Lower leg skin (tissue), 4 donors: ENCODE data around the gene EFCAB8. TPM values are rescaled to one million over a fixed set of nuclear protein-coding genes. Genes with fewer than 3 reads are reported as not detected.

Source experiments
- DNase-seq, 2 donors: peaks; one replicate each; pipeline ENCODE4 v3.0.0-alpha.2; 2019; ENCODE audit warnings: low spot score in 2 of 2
- H3K4me3 ChIP-seq: fragments of 200-600 bp; sonication (generic); 2 replicates; pipeline ENCODE4 v1.5.1; 2017; ENCODE audit warnings: mild to moderate bottlenecking, low read depth; ENCODE audit not compliant: poor library complexity, severe bottlenecking
- POLR2A ChIP-seq, 2 donors: fragments of 450-650 bp; IDR thresholded peaks; one replicate each; pipeline ENCODE4 v1.6.1; 2016 to 2017; ENCODE audit warnings: antibody characterized with exemption in 2 of 2, mild to moderate bottlenecking in 1 of 2, moderate library complexity in 1 of 2
- WGBS, 2 donors: methylation state at CpG; one replicate each; pipeline ENCODE4 v1.1.5; 2018; 5-methylcytosine and 5-hydroxymethylcytosine counted together
- intact Hi-C: fragments of 100-400 bp; cut with DNase I; formaldehyde crosslinking; loops from one replicate; pipeline ENCODE4 v1.15.0; 2023; ENCODE audit warnings: low total_unique reads
- total RNA-seq, 4 donors: library from RNA; depleted of rRNA; stranded (reverse); fragments of >200 nt; gene quantifications; one replicate each; pipeline ENCODE4 v1.1.0, GENCODE V29; 2016
- TF ChIP-seq, protein P1 (sequence below), 3 donors: fragments of 450-650 bp; IDR thresholded peaks; one replicate each; pipeline ENCODE4 v1.5.1; 2016; ENCODE audit warnings: antibody characterized with exemption in 3 of 3, mild to moderate bottlenecking in 3 of 3, moderate library complexity in 2 of 3

EFCAB8 gene
- total RNA-seq, 4 donors from 2014 or later, result not detected

DNA sequence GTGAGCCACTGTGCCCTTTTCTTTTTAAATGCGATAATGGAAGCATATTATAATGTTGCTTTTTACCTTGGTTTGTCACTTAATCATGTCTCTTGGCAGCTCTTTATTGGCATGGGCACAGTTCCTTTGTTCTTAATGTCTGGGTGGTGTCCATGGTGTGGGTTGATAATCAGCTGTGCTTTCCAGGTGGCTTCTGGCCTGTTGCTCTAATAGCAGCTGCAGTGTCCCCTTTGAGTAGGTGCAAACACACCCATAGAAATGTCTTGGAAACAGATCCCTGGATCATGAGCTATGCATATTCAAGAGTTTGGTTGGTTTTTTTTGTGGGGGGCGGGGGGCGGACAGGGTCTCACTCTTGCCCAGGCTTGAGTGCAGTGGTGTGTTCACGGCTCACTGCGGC is 29.9 kb downstream of the EFCAB8 start:
- DNase-seq, result no peak
- no peak overlapping the region for H3K4me3 ChIP-seq
- intact Hi-C loops, result loop anchor here (10.0 kb wide), 1 partner anchor 104 kb away; no protein-coding TSS in a partner anchor
- WGBS, 2 donors, result 63 to 78% methylated on average over 5 of the region's 5 CpGs
- TF ChIP-seq POLR2A (IDR thresholded peaks at IDR 0.05), result no peak
- TF ChIP-seq, protein P1, sequence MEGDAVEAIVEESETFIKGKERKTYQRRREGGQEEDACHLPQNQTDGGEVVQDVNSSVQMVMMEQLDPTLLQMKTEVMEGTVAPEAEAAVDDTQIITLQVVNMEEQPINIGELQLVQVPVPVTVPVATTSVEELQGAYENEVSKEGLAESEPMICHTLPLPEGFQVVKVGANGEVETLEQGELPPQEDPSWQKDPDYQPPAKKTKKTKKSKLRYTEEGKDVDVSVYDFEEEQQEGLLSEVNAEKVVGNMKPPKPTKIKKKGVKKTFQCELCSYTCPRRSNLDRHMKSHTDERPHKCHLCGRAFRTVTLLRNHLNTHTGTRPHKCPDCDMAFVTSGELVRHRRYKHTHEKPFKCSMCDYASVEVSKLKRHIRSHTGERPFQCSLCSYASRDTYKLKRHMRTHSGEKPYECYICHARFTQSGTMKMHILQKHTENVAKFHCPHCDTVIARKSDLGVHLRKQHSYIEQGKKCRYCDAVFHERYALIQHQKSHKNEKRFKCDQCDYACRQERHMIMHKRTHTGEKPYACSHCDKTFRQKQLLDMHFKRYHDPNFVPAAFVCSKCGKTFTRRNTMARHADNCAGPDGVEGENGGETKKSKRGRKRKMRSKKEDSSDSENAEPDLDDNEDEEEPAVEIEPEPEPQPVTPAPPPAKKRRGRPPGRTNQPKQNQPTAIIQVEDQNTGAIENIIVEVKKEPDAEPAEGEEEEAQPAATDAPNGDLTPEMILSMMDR (IDR thresholded peaks at IDR 0.05), result no peak

DNA sequence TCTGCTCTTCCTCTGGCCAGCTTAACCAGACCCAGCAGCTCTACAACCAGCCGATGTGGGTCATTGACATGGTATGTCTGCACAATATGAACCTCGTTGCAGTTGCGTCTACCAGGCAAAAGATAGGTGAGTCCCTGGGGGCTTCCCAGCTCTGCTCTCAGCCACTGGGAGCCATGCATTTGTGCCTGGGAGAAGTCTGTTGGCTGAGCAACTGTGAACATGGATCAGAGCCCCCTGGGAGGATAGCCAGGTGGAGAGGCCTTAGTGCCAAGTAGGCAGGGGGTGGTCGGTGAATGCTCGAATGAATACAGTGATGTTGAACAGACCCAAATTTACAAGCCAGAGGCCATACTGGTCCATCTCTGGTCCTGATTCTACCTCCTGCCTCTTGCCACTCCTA is 30.6 kb downstream of the EFCAB8 start:
- WGBS, 2 donors, result 71 to 78% methylated on average over 5 of the region's 5 CpGs
- intact Hi-C loops, result loop anchor here (10.0 kb wide), 1 partner anchor 104 kb away; no protein-coding TSS in a partner anchor
- TF ChIP-seq, protein P1 (IDR thresholded peaks at IDR 0.05), result no peak
- H3K4me3 ChIP-seq, result no peak overlapping the region
- no peak for DNase-seq

GRCh38 chr20:32891491-32891890 is 32.8 kb downstream of the EFCAB8 start:
- 93 to 95% methylated on average over 8 of the region's 8 CpGs for WGBS, 2 donors
- no peak for DNase-seq
- intact Hi-C loops, result no loop called here
- H3K4me3 ChIP-seq, result no peak overlapping the region
- TF ChIP-seq POLR2A (IDR thresholded peaks at IDR 0.05), result no peak

GRCh38 chr20:32891926-32892660 is 33.4 kb downstream of the EFCAB8 start:
- DNase-seq, result no peak
- TF ChIP-seq POLR2A (IDR thresholded peaks at IDR 0.05), result no peak
- TF ChIP-seq, protein P1 (IDR thresholded peaks at IDR 0.05), result no peak
- no peak overlapping the region for H3K4me3 ChIP-seq
- WGBS, 2 donors, result 71 to 80% methylated on average over 3 to 4 of the region's 4 CpGs
- intact Hi-C loops, result no loop called here

DNA sequence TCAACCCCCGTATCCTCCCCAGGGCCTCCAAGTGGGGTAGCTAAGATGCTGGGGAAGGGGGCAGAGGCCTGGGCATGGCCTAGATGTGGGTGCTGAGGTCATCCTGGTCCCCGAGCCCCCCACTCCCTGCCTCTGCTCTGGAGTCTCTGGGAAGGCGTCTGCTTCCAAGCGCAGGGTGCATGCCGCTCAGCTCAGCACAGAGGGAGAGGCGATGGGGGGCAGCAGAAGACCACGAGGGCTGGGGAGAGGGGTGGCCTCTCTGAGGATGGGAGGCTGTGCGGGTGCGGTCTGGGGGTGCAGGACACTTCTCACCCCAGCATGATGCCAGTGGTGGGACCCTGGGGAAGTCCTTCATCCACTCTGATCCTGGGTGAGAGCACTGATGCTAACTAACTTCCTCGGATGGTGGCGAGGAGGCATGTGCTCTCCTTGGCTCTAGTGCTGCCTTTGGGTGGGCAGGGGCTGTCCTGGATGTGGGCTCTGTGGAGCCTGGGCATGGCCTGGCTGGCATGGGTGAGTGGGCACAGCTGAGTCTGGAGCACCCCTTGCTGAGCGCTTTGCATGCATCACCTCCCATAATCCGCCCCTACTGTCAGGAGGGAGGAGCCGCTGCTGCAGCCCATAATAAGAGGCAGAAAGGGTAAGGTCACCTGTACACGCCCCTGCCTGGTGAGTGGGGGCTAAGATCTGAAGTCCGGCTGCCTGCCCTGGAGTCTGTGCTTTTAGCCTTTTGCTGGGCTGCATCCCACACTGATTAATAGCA is 34.7 kb downstream of the EFCAB8 start:
- intact Hi-C loops, result no loop called here
- no peak for DNase-seq
- TF ChIP-seq, protein P1 (IDR thresholded peaks at IDR 0.05), result no peak
- no peak for TF ChIP-seq POLR2A (IDR thresholded peaks at IDR 0.05)
- WGBS, 2 donors, result 90 to 96% methylated on average over 15 to 16 of the region's 16 CpGs
- H3K4me3 ChIP-seq, result no peak overlapping the region

- DNase-seq, result no peak
- 61 to 71% methylated on average over 6 to 7 of the region's 8 CpGs for WGBS, 2 donors
- TF ChIP-seq POLR2A (IDR thresholded peaks at IDR 0.05), result no peak
- TF ChIP-seq, protein P1 (IDR thresholded peaks at IDR 0.05), result peak in 1 of 3 donors; percentile 14
- intact Hi-C loops, result no loop called here
- H3K4me3 ChIP-seq, result no peak overlapping the region
These were observed 35.3 kb downstream of the EFCAB8 start for GRCh38 chr20:32894026-32894483.
